ENCODE measurements around the gene FLYWCH2. TPM values are rescaled to one million over a fixed set of nuclear protein-coding genes. Genes with fewer than 3 reads are reported as not detected.
A peak's percentile ranks its signal among the peaks of the same experiment; 100 is the strongest.

Gene FLYWCH2
- total RNA-seq, 1 donor from 2014 or later, result 26.9 TPM

DNA sequence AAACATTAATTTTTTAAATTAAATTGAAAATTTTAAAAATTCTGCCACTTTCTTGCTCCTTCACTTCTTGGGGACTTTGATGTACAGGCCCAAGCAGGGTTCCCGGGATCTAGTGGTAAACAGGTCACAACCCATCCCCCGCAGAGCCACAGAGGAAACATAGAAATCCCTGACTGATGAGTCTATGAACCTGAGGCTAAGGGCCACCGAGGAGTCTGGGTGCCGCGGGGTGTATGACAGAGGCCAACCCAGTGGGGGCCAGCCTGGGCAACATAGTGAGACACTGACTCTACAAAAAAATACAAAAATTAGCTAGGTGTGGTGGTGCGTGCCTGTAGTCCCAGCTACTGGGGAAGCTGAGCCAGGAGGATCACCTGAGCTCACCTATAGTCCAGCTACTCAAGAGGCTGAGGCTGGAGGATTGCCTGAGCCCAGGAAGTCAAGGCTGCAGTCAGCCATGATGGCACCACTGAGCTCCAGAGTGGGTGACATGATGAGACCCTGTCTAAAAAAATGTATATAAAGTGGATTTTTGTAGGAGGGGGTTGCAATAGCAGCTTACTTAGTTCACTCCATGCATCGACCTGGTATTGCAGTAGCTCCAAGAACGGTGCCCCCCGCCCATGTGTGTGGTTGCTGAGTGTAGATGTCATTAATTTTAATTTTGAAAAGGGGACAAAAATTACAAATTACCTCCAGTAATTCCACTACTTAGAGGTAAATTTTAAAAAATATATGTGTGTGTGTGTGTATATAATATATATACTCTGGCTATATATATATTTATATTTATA is 19.5 kb downstream of the FLYWCH2 start:
- Mint-ChIP-seq H3K36me3 (ENCODE audit: insufficient read depth) (no peaks in the 10 kb centered on the region), H3K4me3 (ENCODE audit: low read depth) (no peak overlapping the region), H3K27ac (no peak overlapping the region), H3K4me1 (ENCODE audit: low read depth) (peaks cover 4% of the 10 kb centered on the region), H3K9me3 (ENCODE audit: low read depth) (no peaks in the 10 kb centered on the region), H3K27me3 (no peaks in the 10 kb centered on the region)
- no peak for DNase-seq (ENCODE audit: low spot score, unreplicated experiment)
- TF ChIP-seq, protein P1, sequence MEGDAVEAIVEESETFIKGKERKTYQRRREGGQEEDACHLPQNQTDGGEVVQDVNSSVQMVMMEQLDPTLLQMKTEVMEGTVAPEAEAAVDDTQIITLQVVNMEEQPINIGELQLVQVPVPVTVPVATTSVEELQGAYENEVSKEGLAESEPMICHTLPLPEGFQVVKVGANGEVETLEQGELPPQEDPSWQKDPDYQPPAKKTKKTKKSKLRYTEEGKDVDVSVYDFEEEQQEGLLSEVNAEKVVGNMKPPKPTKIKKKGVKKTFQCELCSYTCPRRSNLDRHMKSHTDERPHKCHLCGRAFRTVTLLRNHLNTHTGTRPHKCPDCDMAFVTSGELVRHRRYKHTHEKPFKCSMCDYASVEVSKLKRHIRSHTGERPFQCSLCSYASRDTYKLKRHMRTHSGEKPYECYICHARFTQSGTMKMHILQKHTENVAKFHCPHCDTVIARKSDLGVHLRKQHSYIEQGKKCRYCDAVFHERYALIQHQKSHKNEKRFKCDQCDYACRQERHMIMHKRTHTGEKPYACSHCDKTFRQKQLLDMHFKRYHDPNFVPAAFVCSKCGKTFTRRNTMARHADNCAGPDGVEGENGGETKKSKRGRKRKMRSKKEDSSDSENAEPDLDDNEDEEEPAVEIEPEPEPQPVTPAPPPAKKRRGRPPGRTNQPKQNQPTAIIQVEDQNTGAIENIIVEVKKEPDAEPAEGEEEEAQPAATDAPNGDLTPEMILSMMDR (IDR thresholded peaks at IDR 0.05; ENCODE audit: unreplicated experiment), result no peak

DNA sequence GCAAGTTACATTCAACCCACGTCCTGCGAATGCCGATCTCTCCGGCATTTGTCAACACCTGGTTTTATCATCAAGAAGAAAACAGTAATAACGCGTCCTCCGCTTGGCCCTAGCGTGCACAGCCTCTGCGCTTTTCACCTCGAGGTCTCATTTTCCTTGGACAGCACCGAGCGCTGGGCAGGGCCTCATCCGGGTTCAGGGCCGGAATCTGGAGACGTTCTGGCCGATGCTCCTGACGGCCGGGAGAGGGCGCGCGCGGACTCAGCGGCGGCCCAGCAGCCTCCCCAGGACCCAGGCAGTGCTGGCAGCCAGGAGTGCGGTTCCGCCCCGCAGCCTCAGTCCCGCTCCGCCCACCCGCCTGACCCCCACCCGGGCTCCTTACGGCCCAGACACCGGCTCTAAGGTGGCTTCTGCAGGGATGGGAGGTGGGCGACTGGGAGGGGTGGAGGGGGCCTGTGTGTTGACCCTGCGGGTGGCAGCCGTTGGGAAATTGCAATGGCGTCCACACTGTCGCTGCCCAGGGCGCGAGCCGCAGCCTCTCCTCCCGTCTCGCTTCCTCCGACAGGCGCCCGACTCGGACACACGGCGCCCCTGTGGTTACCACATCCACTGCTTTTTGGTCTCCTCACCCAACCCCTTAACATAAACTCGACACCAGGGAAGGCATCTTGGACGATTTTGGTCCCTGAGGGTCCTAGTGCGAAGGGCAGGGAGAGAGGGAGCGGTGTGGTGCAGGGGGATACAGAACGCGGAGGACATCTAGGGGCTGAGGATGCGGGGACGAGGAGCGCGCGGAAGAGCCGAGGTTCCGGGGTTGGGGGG is 21.3 kb downstream of the FLYWCH2 start:
- TF ChIP-seq, protein P1 (IDR thresholded peaks at IDR 0.05; ENCODE audit: unreplicated experiment), result peak; percentile 88
- DNase-seq (ENCODE audit: low spot score, unreplicated experiment), result peak; percentile 71
- Mint-ChIP-seq H3K36me3 (ENCODE audit: insufficient read depth) (no peaks in the 10 kb centered on the region), H3K4me1 (ENCODE audit: low read depth) (peaks cover 4% of the 10 kb centered on the region), H3K27ac (peak overlapping the region; percentile 91), H3K27me3 (no peaks in the 10 kb centered on the region), H3K4me3 (ENCODE audit: low read depth) (peak overlapping the region; percentile 82), H3K9me3 (ENCODE audit: low read depth) (no peaks in the 10 kb centered on the region)

DNA sequence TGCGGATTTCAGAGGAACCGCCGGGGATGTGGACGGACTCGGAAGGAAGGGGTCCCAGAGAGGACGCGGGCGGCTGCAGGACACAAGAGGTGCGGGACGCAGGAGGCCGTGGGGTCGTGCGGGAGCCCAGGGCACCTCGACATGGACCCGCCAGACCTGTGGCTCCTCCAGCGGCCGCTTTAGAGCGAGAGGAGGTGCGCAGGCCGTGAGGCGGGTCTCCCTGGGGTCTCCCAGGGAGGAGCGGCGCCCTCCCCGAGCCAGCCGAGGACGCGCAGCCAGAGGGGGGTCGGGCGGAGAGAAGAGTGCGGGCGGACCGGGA is 21.9 kb downstream of the FLYWCH2 start:
- no peaks in the 10 kb centered on the region for H3K36me3 Mint-ChIP-seq (ENCODE audit: insufficient read depth)
- H3K27ac Mint-ChIP-seq, result peak overlapping the region; percentile 91
- no peaks in the 10 kb centered on the region for H3K9me3 Mint-ChIP-seq (ENCODE audit: low read depth)
- TF ChIP-seq, protein P1 (IDR thresholded peaks at IDR 0.05; ENCODE audit: unreplicated experiment), result no peak
- DNase-seq (ENCODE audit: low spot score, unreplicated experiment), result no peak
- peaks cover 4% of the 10 kb centered on the region for H3K4me1 Mint-ChIP-seq (ENCODE audit: low read depth)
- peak overlapping the region; percentile 82 for H3K4me3 Mint-ChIP-seq (ENCODE audit: low read depth)
- H3K27me3 Mint-ChIP-seq, result no peaks in the 10 kb centered on the region

DNA sequence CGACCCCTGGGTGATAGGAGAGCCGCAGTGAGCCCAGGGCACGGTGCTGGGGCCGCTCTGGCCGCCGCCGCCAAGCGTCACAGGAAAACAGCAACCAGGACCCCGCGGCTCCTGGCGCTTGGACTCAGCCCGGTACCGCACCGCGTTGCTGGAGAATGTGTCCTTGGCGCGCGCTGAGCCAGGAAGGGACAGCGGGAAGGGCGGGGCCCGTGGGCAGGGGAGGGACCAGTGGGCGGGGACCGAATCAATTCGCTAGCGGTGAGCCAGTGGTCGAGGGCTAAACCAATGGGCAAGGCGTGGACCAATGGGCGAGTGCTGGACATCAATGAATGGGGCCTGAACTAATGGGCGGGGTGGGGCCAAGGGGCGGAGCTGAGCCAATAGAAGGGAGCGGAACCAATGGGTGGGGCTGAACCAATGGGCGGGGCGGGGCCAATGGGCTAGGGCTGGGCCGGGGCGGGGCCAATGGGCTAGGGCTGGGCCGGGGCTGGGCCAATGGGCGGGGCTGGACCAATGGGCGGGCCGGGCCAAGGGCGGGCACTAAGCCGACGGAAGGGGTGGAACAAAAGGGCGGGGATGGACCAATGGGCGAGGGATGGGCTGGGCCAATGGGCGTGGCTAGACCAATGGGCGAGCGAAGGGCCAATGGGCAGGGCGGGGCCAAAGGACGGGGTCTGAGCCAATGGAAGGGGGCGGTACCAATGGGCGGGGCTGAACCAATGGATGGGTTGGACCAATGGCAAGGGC is 22.4 kb downstream of the FLYWCH2 start:
- peak; percentile 76 for DNase-seq (ENCODE audit: low spot score, unreplicated experiment)
- Mint-ChIP-seq H3K27ac (no peak overlapping the region), H3K4me3 (ENCODE audit: low read depth) (peak overlapping the region; percentile 82), H3K4me1 (ENCODE audit: low read depth) (peaks cover 4% of the 10 kb centered on the region), H3K36me3 (ENCODE audit: insufficient read depth) (no peaks in the 10 kb centered on the region), H3K27me3 (peaks cover 3% of the 10 kb centered on the region), H3K9me3 (ENCODE audit: low read depth) (no peaks in the 10 kb centered on the region)
- TF ChIP-seq, protein P1 (IDR thresholded peaks at IDR 0.05; ENCODE audit: unreplicated experiment), result no peak

DNA sequence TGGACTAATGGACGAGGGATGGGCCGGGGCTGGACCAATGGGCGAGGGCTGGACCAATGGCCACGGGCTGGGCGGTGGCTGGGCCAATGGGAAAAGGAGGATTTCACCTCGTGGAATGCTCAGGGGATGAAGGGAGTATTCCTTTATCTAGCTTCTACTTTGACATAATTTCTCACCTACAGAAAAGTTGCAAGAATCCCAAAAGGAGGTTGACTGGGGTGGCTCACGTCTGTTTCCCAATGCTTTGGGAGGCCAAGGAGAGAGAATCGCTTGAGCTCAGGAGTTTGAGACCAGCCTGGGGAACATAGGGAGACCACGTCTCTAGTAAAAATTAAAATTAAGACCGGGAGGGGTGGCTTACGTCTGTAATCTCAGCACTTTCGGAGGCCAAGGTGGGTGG is 23.0 kb downstream of the FLYWCH2 start:
- Mint-ChIP-seq H3K4me1 (ENCODE audit: low read depth) (peaks cover 4% of the 10 kb centered on the region), H3K36me3 (ENCODE audit: insufficient read depth) (no peaks in the 10 kb centered on the region), H3K9me3 (ENCODE audit: low read depth) (no peaks in the 10 kb centered on the region), H3K27me3 (peaks cover 6% of the 10 kb centered on the region), H3K4me3 (ENCODE audit: low read depth) (no peak overlapping the region), H3K27ac (no peak overlapping the region)
- TF ChIP-seq, protein P1 (IDR thresholded peaks at IDR 0.05; ENCODE audit: unreplicated experiment), result no peak
- DNase-seq (ENCODE audit: low spot score, unreplicated experiment), result no peak
